GM20000 (cell line): ENCODE results near the gene SMIM13.

Source experiments
- DNase-seq: peaks from one replicate; pipeline ENCODE4 v3.0.0; 2012; ENCODE audit warnings: low spot score
- CTCF ChIP-seq: IDR thresholded peaks from 2 replicates; pipeline ENCODE4 v1.5.1; 2012; ENCODE audit warnings: mild to moderate bottlenecking, control low read depth; ENCODE audit errors: extremely low read depth, missing control alignments

Gene SMIM13

GRCh38 chr6:11139051-11139960, 45.7 kb downstream of the SMIM13 start:
- peak; percentile 34 for DNase-seq
- no peak for TF ChIP-seq CTCF

- DNase-seq, result no peak
- TF ChIP-seq CTCF, result no peak
Observed at GRCh38 chr6:11140056-11140455, 46.4 kb downstream of the SMIM13 start.

DNA sequence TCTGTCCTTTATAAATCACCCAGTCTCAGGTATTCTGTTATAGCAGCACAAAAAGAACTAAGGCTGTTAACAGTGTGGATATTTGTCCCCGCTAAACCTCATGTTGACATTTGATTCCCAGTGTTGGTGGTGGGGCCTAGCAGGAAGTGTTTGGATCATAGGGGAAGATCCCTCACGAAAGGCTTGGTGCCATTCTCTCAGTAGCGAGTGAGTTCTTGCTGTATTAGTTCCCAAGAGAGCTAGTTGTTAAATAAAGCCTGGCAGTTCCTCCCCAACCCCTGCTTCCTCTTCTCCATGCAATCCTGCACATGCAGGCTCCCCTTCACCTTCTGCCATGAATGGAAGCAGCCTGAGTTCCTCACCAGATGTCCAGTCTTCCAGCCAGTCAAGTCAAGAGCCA, 47.7 kb downstream of the SMIM13 start:
- no peak for DNase-seq
- TF ChIP-seq CTCF, result no peak

- no peak for TF ChIP-seq CTCF
- DNase-seq, result no peak
Observed at GRCh38 chr6:11142296-11143027, 48.8 kb downstream of the SMIM13 start.

DNA sequence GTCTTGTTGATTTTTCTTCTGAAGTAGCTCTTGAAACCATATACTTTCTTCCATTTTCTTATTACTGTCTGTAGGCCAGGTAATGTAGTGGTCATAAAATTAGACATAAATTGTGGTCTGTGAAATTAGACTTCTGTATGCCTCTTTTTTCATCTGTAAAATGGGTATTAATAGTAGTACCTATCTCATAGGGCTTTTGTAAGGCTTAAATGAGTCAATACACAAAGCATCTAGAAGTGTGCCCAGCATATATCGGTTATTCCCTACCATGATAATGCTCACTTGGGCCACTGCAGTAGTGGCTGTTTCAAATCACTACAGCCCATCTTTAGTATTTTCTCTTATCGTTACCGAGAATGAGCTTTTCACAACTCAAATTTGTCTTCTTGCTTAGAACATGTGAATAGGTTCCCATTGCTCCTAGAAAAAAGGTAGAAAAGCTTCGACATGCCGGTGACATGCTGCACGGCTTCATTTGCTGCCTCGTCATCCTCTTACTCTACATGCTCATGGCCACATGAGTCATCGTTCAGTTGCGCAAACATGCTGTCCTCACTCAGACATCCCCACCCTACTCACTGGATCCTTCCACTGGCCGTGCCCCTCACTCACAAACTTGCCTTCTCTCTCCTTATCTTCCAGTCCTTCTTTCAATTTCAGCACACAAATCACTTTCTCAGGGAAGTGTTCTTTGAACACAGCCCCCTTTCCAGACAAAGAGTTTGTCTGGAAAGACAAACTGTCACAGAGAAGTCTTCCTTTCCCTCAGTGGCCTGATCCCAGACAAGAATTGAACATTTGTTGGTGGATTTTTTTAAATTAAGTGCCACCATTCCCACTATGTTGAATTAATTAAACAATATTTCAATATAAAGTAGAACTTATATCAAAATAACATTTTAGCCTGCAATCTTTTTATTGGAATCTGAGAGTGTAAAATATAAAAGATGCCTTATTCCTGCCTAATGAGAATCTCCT, 50.0 kb downstream of the SMIM13 start:
- no peak for DNase-seq

GRCh38 chr6:11144393-11144851, 50.8 kb downstream of the SMIM13 start:
- TF ChIP-seq CTCF, result peak; percentile 96
- peak; percentile 78 for DNase-seq

More for the DNA sequence above, 50.0 kb downstream of the SMIM13 start:
- TF ChIP-seq CTCF, result no peak
